Stimulated activated CD4-positive, alpha-beta T cell treated with anti-CD3 and anti-CD28 coated beads, TNF-alpha, amount 100 ng/mL, for 48 hours (primary cell): ENCODE results near the gene TYRP1.
"Not testable (repeated sequence)": the region's sequence is repeated elsewhere in the genome, so short reads cannot be mapped to it uniquely, and the experiment has no call there.

Experiments used
- DNase-seq, 3 donors: peaks; one replicate each; pipeline ENCODE4 v3.0.0-alpha.2; 2020; ENCODE audit warnings: low read depth in 3 of 3

TYRP1 gene

GRCh38 chr9:12693141-12693540 lies at the start of gene TYRP1:
Gene TYRP1, plus strand, starts transcription at chr9:12693385. Its CDS starts 612 bp downstream, at chr9:12693997.
- DNase-seq: no peak

GRCh38 chr9:12643686-12644085 lies 49.5 kb upstream of the TYRP1 start:
- DNase-seq: no peak

DNA sequence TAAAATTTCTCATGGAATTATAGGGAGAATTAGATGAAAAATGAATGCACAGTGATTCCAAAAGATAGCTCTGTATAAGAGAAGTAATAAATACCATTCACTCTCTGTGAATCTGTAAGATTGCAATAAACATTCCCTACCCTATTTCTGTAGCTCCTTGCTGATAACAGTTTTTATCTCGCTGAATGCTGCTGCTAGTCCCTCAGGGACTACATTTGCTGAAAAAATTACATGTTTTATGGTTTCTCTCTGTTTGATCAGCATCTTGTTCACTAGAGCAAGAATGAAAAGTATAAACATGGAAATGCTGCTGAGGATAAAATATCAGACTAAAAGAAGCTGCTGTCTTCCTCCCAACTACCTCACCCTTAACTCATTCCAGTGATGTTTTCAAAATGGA lies 44.3 kb upstream of the TYRP1 start:
- DNase-seq: no peak

DNA sequence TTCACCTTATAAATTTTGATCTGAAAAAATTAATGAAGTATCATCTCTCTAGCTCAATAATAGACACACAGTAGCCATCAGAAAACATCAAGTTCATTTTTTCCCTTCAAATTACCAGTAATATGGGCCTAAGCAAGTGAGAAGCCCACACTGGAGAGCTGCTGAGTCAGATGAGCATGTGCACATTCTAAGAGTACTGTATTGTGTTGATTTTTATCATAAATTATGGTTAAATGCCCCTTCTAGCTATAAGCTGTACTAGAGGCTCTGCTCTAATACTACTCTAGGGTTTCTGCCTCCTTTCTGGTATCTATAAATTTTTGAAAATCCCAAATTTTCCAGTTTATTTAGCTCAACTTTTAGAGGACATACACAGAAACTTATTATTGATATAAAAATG lies 42.1 kb upstream of the TYRP1 start:
- DNase-seq: no peak

- DNase-seq: no peak
Observed at GRCh38 chr9:12652973-12653372, 40.2 kb upstream of the TYRP1 start.

- DNase-seq: no peak
Observed at GRCh38 chr9:12656803-12657202, 36.4 kb upstream of the TYRP1 start.

DNA sequence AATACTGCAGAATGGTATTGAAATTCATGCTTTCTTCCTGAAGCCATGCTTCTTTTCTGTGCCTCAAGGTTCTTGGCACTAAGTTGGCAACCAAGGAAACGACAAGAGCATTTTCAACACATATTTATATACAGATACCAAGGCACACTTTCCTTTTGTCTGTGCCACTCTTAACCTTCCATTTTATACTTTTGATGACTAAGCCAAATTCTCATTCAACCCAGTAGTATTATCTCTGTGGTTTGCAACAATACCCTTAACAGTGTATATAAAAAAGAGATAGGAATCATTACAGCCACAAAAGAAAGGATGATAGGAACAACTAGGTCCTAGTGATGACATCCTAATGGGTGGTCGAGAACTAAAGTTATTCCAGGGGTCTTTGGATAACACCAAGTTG lies 36.0 kb upstream of the TYRP1 start:
- DNase-seq: no peak

DNA sequence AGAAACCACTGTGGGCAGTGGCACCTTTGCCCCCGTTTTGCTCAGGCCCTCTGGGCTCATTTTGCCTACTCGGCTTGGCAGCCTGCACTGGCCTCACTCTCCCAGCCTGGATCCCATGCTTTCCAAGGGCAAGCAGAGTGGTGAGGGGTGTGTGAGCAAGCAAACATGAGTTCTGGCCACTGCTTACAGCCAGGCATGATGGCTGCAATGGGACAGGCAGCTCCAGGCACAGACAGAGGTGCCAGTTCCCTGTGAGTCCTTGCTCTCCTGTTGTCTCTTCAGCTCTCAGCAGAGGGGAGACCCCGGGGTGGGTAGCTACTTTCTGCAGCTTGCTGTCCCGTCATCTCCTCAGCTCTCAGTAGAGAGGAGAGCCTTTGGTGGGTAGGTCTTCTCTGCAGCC lies 35.2 kb upstream of the TYRP1 start:
- no peak for DNase-seq

DNA sequence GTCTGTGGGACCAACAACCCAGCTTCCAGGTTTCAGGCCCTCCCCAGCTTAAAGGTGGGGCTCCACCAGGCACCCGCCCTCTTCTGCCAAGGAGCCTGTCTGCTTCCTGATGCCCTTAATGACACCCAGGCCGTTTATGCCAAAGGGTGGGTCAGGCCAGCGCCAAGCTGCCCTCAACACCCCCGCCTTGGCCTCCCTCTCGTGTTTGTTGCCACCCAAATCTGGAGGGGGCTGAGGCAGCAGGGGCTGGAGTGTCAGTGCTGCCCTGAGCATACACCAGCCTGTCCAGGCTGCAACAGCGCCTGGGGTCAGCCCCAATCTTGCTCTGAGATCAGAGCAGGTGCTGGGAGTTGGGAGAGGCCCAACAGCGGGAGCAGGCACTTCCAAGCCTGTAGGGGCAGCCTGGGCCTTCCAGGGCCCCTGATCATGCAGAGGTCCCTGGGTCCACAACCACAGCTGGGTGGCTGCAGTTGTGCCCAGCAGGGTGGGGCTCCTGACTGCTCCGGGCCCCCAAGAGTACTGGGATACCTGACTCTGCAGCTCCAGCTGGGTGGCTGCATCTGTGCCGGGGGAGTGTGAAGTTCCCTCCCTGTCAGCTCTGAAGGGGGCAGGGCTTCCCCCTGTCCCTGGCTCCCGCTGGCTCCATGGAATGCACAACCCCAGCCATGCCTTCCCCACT lies 34.5 kb upstream of the TYRP1 start:
- DNase-seq: no peak

DNA sequence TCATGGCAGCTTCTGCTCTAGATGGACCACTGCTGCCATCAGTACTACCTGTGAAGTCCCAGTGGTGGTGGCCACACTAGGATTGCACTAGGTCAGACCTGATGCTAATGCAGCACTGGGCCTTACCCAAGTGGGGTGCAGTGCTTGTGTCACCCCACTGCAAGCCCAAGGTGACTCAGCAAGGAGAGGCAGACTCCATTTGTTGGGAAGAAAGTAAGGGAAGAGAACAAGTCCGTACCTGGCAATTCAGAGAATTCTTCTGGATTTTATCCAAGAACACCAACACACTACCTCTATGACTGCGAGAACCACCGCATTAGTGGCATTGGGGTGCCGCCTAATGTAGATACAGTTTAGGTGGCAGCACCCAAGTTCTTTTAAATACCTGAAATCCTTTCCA lies 34.0 kb upstream of the TYRP1 start:
- no peak for DNase-seq

GRCh38 chr9:12666813-12667212 lies 26.4 kb upstream of the TYRP1 start:
- DNase-seq: no peak

DNA sequence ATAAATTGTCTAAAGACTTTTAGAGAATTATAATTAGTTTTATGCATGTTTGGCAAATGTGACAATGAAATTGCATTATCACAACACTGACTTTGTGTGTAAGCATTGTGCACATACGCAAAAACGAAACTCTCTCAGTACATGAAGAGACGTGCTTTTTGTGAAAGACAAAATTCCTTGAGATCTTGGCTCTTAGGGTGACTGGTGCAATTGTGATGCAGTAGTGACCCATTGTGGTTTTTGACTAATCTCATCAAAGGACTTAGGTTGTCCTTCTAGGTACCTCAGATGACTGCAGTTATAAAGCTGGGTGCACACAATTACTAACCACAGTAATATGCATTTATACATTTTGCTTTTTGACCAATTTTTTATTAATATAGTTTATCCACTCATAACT lies 25.3 kb upstream of the TYRP1 start:
- DNase-seq: no peak

GRCh38 chr9:12670006-12670405 lies 23.2 kb upstream of the TYRP1 start:
- DNase-seq: no peak

- DNase-seq: no peak
Observed at GRCh38 chr9:12674961-12675360, 18.2 kb upstream of the TYRP1 start.

GRCh38 chr9:12677462-12678126 lies 15.6 kb upstream of the TYRP1 start:
- DNase-seq: not testable (repeated sequence)

- no peak for DNase-seq
Observed at GRCh38 chr9:12680341-12680740, 12.8 kb upstream of the TYRP1 start.

DNA sequence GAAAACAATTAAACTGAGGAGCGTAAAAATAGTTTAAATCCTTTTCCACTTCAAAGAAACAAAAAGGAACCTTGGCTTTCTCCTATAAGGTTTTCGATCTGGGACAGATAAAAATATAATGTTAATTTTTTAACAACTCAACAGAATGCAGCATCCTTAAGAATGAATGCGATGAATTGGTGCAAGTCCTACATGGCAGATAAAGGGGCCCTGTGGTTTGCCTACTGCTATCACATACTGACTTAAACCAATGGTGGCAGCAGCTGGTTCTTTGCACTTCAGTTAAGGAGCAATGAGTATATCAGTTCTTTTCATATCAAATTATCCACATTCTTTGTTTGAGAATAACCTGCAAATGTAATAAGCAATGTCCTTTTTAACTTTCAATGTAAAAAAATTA lies 12.4 kb upstream of the TYRP1 start:
- no peak for DNase-seq

DNA sequence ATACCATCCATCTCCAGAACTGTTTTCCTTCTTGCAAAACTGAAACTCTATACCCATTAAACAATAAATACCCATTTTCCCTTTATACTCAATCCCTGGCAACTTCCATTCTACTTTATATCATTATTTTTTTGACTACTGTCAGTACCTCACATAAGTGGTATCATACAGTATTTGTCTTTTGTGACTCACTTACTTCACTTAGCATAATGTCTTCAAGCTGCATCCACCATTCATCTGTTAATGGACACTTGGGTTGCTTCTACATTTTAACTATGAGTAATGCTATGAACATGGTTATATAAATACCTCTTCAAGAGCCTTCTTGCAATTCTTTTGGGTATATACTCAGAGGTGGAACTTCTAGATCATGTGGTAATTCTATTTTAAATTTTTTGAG lies 11.6 kb upstream of the TYRP1 start:
- DNase-seq: no peak

DNA sequence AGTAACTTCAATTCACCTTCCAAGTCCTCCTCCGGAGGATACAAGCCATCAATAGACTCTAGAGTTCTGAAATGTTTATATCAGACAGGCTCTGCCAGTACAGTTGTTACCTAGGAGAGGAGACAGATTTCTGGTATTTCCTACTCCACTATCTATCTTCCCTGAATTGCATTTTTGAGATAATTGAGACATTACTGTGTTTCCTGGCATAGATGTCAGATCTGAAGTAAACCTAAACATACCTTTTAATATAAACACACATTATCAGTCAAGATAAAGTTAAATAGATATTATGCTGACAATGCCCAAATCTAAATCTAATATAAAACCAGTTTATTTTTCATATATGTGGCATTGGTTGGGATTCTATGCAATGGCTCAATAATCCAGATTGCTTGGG lies 8.2 kb upstream of the TYRP1 start:
- DNase-seq: no peak

- DNase-seq: no peak
Observed at GRCh38 chr9:12689233-12689632, 4.0 kb upstream of the TYRP1 start.

DNA sequence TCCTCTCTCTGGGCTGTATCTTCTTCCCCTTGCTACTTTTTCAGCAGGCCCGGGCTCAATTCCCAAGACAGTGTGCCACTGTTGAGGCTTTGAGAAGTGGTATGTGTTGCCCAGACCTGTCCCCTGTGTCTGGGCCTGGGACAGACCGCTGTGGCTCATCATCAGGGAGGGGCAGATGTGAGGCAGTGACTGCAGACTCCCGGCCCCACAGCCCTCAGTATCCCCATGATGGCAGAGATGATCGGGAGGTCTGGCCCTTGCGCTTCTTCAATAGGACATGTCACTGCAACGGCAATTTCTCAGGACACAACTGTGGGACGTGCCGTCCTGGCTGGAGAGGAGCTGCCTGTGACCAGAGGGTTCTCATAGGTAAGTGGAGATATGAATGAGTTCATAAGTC lies 828 bp downstream of the TYRP1 start:
- DNase-seq: no peak

DNA sequence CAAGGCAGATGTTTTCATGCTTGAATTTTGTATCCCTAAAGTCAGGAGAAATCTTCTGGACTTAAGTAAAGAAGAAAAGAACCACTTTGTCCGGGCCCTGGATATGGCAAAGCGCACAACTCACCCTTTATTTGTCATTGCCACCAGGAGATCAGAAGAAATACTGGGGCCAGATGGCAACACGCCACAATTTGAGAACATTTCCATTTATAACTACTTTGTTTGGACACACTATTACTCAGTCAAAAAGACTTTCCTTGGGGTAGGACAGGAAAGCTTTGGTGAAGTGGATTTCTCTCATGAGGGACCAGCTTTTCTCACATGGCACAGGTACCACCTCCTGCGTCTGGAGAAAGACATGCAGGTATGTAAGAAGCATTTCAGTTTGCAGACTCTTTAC lies 2.3 kb downstream of the TYRP1 start:
- DNase-seq: no peak

- no peak for DNase-seq
Observed at GRCh38 chr9:12696931-12697622, 3.9 kb downstream of the TYRP1 start.
